HEK293 (cell line): Measurements from ENCODE around the gene CEP55.
A peak's percentile ranks its signal among the peaks of the same experiment; 100 is the strongest.

ENCODE experiments used
- BCL11B ChIP-seq: fragments of 450-650 bp; formaldehyde crosslinking; IDR thresholded peaks from 2 replicates; pipeline ENCODE4 v1.5.1; 2016; ENCODE audit warnings: low read depth, missing biosample characterization, missing genetic modification characterization
- HOXC10 ChIP-seq: sonication (generic); formaldehyde crosslinking; IDR thresholded peaks from 2 replicates; pipeline ENCODE4 v1.8.1; 2023; ENCODE audit warnings: mild to moderate bottlenecking, missing genetic modification reagents
- IKZF3 ChIP-seq: fragments of 450-650 bp; IDR thresholded peaks from 2 replicates; pipeline ENCODE4 v1.5.0; 2018; ENCODE audit warnings: missing biosample characterization, mild to moderate bottlenecking, missing genetic modification characterization, moderate library complexity
- SP2 ChIP-seq: fragments of 450-650 bp; formaldehyde crosslinking; IDR thresholded peaks from 2 replicates; pipeline ENCODE4 v1.5.1; 2016; ENCODE audit warnings: missing biosample characterization, missing genetic modification characterization
- ZBTB21 ChIP-seq: fragments of 450-650 bp; formaldehyde crosslinking; IDR thresholded peaks from 2 replicates; pipeline ENCODE4 v1.5.1; 2017; ENCODE audit warnings: missing biosample characterization, missing genetic modification characterization
- ZBTB49 ChIP-seq: fragments of 450-650 bp; formaldehyde crosslinking; IDR thresholded peaks from 2 replicates; pipeline ENCODE4 v1.5.1; 2016; ENCODE audit warnings: missing biosample characterization, missing genetic modification characterization, low read depth
- ZNF16 ChIP-seq: fragments of 450-650 bp; formaldehyde crosslinking; IDR thresholded peaks from 2 replicates; pipeline ENCODE4 v1.5.1; 2016; ENCODE audit warnings: low read depth, missing biosample characterization, missing genetic modification characterization
- ZNF184 ChIP-seq: fragments of 450-650 bp; IDR thresholded peaks from 2 replicates; pipeline ENCODE4 v1.5.1; 2018; ENCODE audit warnings: missing biosample characterization, mild to moderate bottlenecking, missing genetic modification characterization
- ZNF214 ChIP-seq: fragments of 450-650 bp; formaldehyde crosslinking; IDR thresholded peaks from 2 replicates; pipeline ENCODE4 v1.5.1; 2017; ENCODE audit warnings: missing biosample characterization, mild to moderate bottlenecking, missing genetic modification characterization, borderline replicate concordance
- ZNF341 ChIP-seq: fragments of 450-650 bp; formaldehyde crosslinking; IDR thresholded peaks from 2 replicates; pipeline ENCODE4; 2016; ENCODE audit warnings: low read depth, missing biosample characterization, missing genetic modification characterization
- ZNF354C ChIP-seq: fragments of 450-650 bp; formaldehyde crosslinking; IDR thresholded peaks from 2 replicates; pipeline ENCODE4 v1.5.1; 2016; ENCODE audit warnings: missing biosample characterization, missing genetic modification characterization, low read depth, borderline replicate concordance
- ZNF366 ChIP-seq: fragments of 450-650 bp; formaldehyde crosslinking; conservative IDR thresholded peaks from 2 replicates; pipeline ENCODE4 v1.5.1; 2016; ENCODE audit warnings: missing biosample characterization, missing genetic modification characterization
- ZNF37A ChIP-seq: fragments of 450-650 bp; IDR thresholded peaks from 2 replicates; pipeline ENCODE4 v1.5.1; 2018; ENCODE audit warnings: missing biosample characterization, missing genetic modification characterization
- ZNF398 ChIP-seq: fragments of 450-650 bp; formaldehyde crosslinking; IDR thresholded peaks from 2 replicates; pipeline ENCODE4 v1.5.1; 2017; ENCODE audit warnings: missing biosample characterization, missing genetic modification characterization
- ZNF518A ChIP-seq: fragments of 450-650 bp; formaldehyde crosslinking; conservative IDR thresholded peaks from 2 replicates; pipeline ENCODE4 v1.5.1; 2016; ENCODE audit warnings: low read depth, missing biosample characterization, missing genetic modification characterization
- ZNF555 ChIP-seq: fragments of 450-650 bp; formaldehyde crosslinking; conservative IDR thresholded peaks from 2 replicates; pipeline ENCODE4 v1.5.1; 2017; ENCODE audit warnings: missing biosample characterization, mild to moderate bottlenecking, missing genetic modification characterization, inconsistent platforms
- ZNF558 ChIP-seq: fragments of 450-650 bp; formaldehyde crosslinking; IDR thresholded peaks from 2 replicates; pipeline ENCODE4 v1.5.1; 2016; ENCODE audit warnings: missing biosample characterization, missing genetic modification characterization
- ZNF623 ChIP-seq: fragments of 450-650 bp; formaldehyde crosslinking; IDR thresholded peaks from 2 replicates; pipeline ENCODE4 v1.5.1; 2016; ENCODE audit warnings: missing biosample characterization, missing genetic modification characterization
- ZNF629 ChIP-seq: fragments of 450-650 bp; formaldehyde crosslinking; IDR thresholded peaks from 2 replicates; pipeline ENCODE4 v1.5.1; 2017; ENCODE audit warnings: missing biosample characterization, missing genetic modification characterization
- ZNF658 ChIP-seq: fragments of 450-650 bp; formaldehyde crosslinking; IDR thresholded peaks from 2 replicates; pipeline ENCODE4; 2016; ENCODE audit warnings: missing biosample characterization, missing genetic modification characterization
- ZNF776 ChIP-seq: fragments of 450-650 bp; formaldehyde crosslinking; IDR thresholded peaks from 2 replicates; pipeline ENCODE4 v1.5.0; 2017; ENCODE audit warnings: missing biosample characterization, missing genetic modification characterization, borderline replicate concordance
- ZNF777 ChIP-seq: fragments of 450-650 bp; formaldehyde crosslinking; IDR thresholded peaks from 2 replicates; pipeline ENCODE4 v1.5.1; 2017; ENCODE audit warnings: missing biosample characterization, missing genetic modification characterization, borderline replicate concordance
- ZNF830 ChIP-seq: fragments of 450-650 bp; IDR thresholded peaks from 2 replicates; pipeline ENCODE4 v1.5.0; 2018; ENCODE audit warnings: missing biosample characterization, missing genetic modification characterization, low read depth, mild to moderate bottlenecking, moderate library complexity
- ZNF837 ChIP-seq: fragments of 450-650 bp; formaldehyde crosslinking; IDR thresholded peaks from 2 replicates; pipeline ENCODE4 v1.5.1; 2016; ENCODE audit warnings: missing biosample characterization, missing genetic modification characterization
- TF ChIP-seq, protein P1 (sequence below): fragments of 450-650 bp; formaldehyde crosslinking; IDR thresholded peaks from 2 replicates; pipeline ENCODE4 v1.5.1; 2016; ENCODE audit warnings: missing biosample characterization, missing genetic modification characterization, borderline replicate concordance

Gene CEP55

GRCh38 chr10:93496322-93497041 is at the start of gene CEP55 (continued):
- TF ChIP-seq ZNF830 (tag by site-specific recombination) = no peak
- TF ChIP-seq, protein P1, sequence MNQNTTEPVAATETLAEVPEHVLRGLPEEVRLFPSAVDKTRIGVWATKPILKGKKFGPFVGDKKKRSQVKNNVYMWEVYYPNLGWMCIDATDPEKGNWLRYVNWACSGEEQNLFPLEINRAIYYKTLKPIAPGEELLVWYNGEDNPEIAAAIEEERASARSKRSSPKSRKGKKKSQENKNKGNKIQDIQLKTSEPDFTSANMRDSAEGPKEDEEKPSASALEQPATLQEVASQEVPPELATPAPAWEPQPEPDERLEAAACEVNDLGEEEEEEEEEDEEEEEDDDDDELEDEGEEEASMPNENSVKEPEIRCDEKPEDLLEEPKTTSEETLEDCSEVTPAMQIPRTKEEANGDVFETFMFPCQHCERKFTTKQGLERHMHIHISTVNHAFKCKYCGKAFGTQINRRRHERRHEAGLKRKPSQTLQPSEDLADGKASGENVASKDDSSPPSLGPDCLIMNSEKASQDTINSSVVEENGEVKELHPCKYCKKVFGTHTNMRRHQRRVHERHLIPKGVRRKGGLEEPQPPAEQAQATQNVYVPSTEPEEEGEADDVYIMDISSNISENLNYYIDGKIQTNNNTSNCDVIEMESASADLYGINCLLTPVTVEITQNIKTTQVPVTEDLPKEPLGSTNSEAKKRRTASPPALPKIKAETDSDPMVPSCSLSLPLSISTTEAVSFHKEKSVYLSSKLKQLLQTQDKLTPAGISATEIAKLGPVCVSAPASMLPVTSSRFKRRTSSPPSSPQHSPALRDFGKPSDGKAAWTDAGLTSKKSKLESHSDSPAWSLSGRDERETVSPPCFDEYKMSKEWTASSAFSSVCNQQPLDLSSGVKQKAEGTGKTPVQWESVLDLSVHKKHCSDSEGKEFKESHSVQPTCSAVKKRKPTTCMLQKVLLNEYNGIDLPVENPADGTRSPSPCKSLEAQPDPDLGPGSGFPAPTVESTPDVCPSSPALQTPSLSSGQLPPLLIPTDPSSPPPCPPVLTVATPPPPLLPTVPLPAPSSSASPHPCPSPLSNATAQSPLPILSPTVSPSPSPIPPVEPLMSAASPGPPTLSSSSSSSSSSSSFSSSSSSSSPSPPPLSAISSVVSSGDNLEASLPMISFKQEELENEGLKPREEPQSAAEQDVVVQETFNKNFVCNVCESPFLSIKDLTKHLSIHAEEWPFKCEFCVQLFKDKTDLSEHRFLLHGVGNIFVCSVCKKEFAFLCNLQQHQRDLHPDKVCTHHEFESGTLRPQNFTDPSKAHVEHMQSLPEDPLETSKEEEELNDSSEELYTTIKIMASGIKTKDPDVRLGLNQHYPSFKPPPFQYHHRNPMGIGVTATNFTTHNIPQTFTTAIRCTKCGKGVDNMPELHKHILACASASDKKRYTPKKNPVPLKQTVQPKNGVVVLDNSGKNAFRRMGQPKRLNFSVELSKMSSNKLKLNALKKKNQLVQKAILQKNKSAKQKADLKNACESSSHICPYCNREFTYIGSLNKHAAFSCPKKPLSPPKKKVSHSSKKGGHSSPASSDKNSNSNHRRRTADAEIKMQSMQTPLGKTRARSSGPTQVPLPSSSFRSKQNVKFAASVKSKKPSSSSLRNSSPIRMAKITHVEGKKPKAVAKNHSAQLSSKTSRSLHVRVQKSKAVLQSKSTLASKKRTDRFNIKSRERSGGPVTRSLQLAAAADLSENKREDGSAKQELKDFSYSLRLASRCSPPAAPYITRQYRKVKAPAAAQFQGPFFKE (tag by site-specific recombination) = no peak
- TF ChIP-seq HOXC10 = no peak
- TF ChIP-seq SP2 (tag by site-specific recombination) = peak; percentile 99
- no peak for TF ChIP-seq ZBTB49 (tag by site-specific recombination)
- TF ChIP-seq ZNF623 (tag by site-specific recombination) = no peak
- peak; percentile 43; the same call in 1 of the 2 replicates for TF ChIP-seq ZNF341
- no peak for TF ChIP-seq ZNF658 (tag by site-specific recombination)
- TF ChIP-seq ZNF518A = no peak
- no peak for TF ChIP-seq ZNF398
- no peak for TF ChIP-seq ZNF354C (tag by site-specific recombination)
- TF ChIP-seq ZNF776 (tag by site-specific recombination) = no peak
- no peak for TF ChIP-seq BCL11B (tag by site-specific recombination)
- TF ChIP-seq ZBTB21 (tag by site-specific recombination) = no peak
- TF ChIP-seq ZNF366 (tag by site-specific recombination) = 0 out of 2 replicates have a peak, but pooled peaks have one; percentile 5
- no peak for TF ChIP-seq ZNF558 (tag by site-specific recombination)
- TF ChIP-seq ZNF16 (tag by site-specific recombination) = no peak
- TF ChIP-seq ZNF629 (tag by site-specific recombination) = peak; percentile 50; the same call in 1 of the 2 replicates
- no peak for TF ChIP-seq ZNF184
- TF ChIP-seq ZNF555 = no peak
- TF ChIP-seq ZNF837 (tag by site-specific recombination) = no peak
- TF ChIP-seq ZNF214 (tag by site-specific recombination) = no peak
- no peak for TF ChIP-seq ZNF37A (tag by site-specific recombination)
- TF ChIP-seq ZNF777 (tag by site-specific recombination) = no peak
- TF ChIP-seq IKZF3 (tag by site-specific recombination) = peak; percentile 39; the same call in 1 of the 2 replicates
